Tibial artery (tissue), 4 donors: ENCODE data around the gene GANAB.

Experiments
- DNase-seq, 2 donors: peaks; one replicate each; pipeline ENCODE4 v3.0.0-alpha.2; 2019
- H3K27ac ChIP-seq, 2 donors: fragments of 200-600 bp; sonication (generic) in 1 of 2; 1 replicate in 1 of 2; 2 replicates in 1 of 2; pipeline ENCODE4 v1.5.1; 2018 to 2019; ENCODE audit warnings: mild to moderate bottlenecking in 1 of 2
- H3K27me3 ChIP-seq, 2 donors: fragments of 200-600 bp; sonication (generic) in 1 of 2; one replicate each; pipeline versions ENCODE4 v1.5.1 to v1.6.0; 2016 to 2019
- H3K36me3 ChIP-seq, 3 donors: fragments of 200-600 bp; sonication (generic) in 2 of 3; one replicate each; pipeline ENCODE4 v1.5.1; 2016 to 2019; ENCODE audit warnings: mild to moderate bottlenecking in 2 of 3
- H3K4me1 ChIP-seq, 4 donors: fragments of 200-600 bp; sonication (generic) in 2 of 4; 1 replicate in 3 of 4; 2 replicates in 1 of 4; pipeline ENCODE4 v1.5.1; 2016 to 2019
- H3K4me3 ChIP-seq, 2 donors: fragments of 200-600 bp; sonication (generic) in 1 of 2; 1 replicate in 1 of 2; 2 replicates in 1 of 2; pipeline ENCODE4 v1.5.1; 2018 to 2019; ENCODE audit warnings: mild to moderate bottlenecking in 2 of 2
- H3K9me3 ChIP-seq, 3 donors: fragments of 200-600 bp; sonication (generic) in 1 of 3; one replicate each; pipeline ENCODE4 v1.5.1; 2016 to 2019
- CTCF ChIP-seq, 2 experiments: fragments of 200-600 bp in 1 of 2; fragments of 450-650 bp in 1 of 2; IDR thresholded peaks; one replicate each; pipeline ENCODE4 v1.5.1; 2017 to 2019; ENCODE audit warnings: antibody characterized with exemption in 2 of 2, mild to moderate bottlenecking in 1 of 2, moderate library complexity in 1 of 2
- intact Hi-C: fragments of 100-400 bp; cut with DNase I; formaldehyde crosslinking; loops from one replicate; pipeline ENCODE4 v1.15.0; 2023; ENCODE audit warnings: low total_unique reads

GANAB gene

GRCh38 chr11:62671236-62671607 is 24.8 kb upstream of the GANAB start:
- no peak for DNase-seq
- H3K36me3 ChIP-seq: peaks cover 8 to 37% (median 11%) of the 10 kb centered on the region in 3 donors
- no peak for TF ChIP-seq CTCF (IDR thresholded peaks at IDR 0.05)
- H3K4me1 ChIP-seq: peaks cover 7 to 49% (median 39%) of the 10 kb centered on the region in 4 donors
- H3K27me3 ChIP-seq: no peaks in the 10 kb centered on the region
- peak overlapping the region; percentile 92 to 94 for H3K27ac ChIP-seq
- H3K9me3 ChIP-seq: no peaks in the 10 kb centered on the region
- peak overlapping the region; percentile 58 to 92 for H3K4me3 ChIP-seq
- intact Hi-C loops: no loop called here

GRCh38 chr11:62669420-62670161 is 23.2 kb upstream of the GANAB start:
- TF ChIP-seq CTCF (IDR thresholded peaks at IDR 0.05): no peak
- intact Hi-C loops: no loop called here

GRCh38 chr11:62667460-62667859 is 21.0 kb upstream of the GANAB start:
- no peak for TF ChIP-seq CTCF (IDR thresholded peaks at IDR 0.05)
- Histone ChIP-seq H3K4me3 (no peak overlapping the region), H3K9me3 (no peaks in the 10 kb centered on the region), H3K27ac (no peak overlapping the region), H3K27me3 (no peaks in the 10 kb centered on the region), H3K4me1 (peaks cover 7 to 50% (median 31%) of the 10 kb centered on the region in 4 donors), H3K36me3 (peaks cover 7 to 22% (median 8%) of the 10 kb centered on the region in 3 donors)
- intact Hi-C loops: no loop called here
- DNase-seq: no peak

More at GRCh38 chr11:62669420-62670161, 23.2 kb upstream of the GANAB start:
- peaks cover 6 to 23% (median 8%) of the 10 kb centered on the region in 3 donors for H3K36me3 ChIP-seq
- no peaks in the 10 kb centered on the region for H3K9me3 ChIP-seq
- H3K4me3 ChIP-seq: no peak overlapping the region
- H3K4me1 ChIP-seq: peaks cover 7 to 51% (median 42%) of the 10 kb centered on the region in 4 donors
- H3K27ac ChIP-seq: peak overlapping the region in 1 of 2 donors; percentile 4
- H3K27me3 ChIP-seq: no peaks in the 10 kb centered on the region
- no peak for DNase-seq

GRCh38 chr11:62666259-62666926 is 20.0 kb upstream of the GANAB start:
- peak overlapping the region; percentile 87 to 96 for H3K4me3 ChIP-seq
- intact Hi-C loops: no loop called here
- no peak for TF ChIP-seq CTCF (IDR thresholded peaks at IDR 0.05)
- H3K4me1 ChIP-seq: peaks cover 7 to 45% (median 30%) of the 10 kb centered on the region in 4 donors
- no peaks in the 10 kb centered on the region for H3K9me3 ChIP-seq
- H3K36me3 ChIP-seq: peaks cover 8 to 27% (median 10%) of the 10 kb centered on the region in 3 donors
- no peak for DNase-seq
- peak overlapping the region; percentile 87 to 96 for H3K27ac ChIP-seq
- H3K27me3 ChIP-seq: no peaks in the 10 kb centered on the region

GRCh38 chr11:62665599-62666258 is 19.3 kb upstream of the GANAB start:
- TF ChIP-seq CTCF (IDR thresholded peaks at IDR 0.05): no peak
- Histone ChIP-seq H3K36me3 (peaks cover 8 to 27% (median 10%) of the 10 kb centered on the region in 3 donors), H3K27ac (peak overlapping the region; percentile 87 to 96), H3K27me3 (no peaks in the 10 kb centered on the region), H3K9me3 (no peaks in the 10 kb centered on the region), H3K4me3 (peak overlapping the region; percentile 87 to 96), H3K4me1 (peaks cover 7 to 40% (median 27%) of the 10 kb centered on the region in 4 donors)
- DNase-seq: peak; percentile 60 to 81
- intact Hi-C loops: no loop called here
